Measurements from ENCODE around the gene DOCK4.

GRCh38 chr7:111823826-111824225 is 382.4 kb downstream of the DOCK4 start:
- TF ChIP-seq POLR2A (IDR thresholded peaks at IDR 0.05), result no peak
- no peak for TF ChIP-seq CTCF (IDR thresholded peaks at IDR 0.05)
